ENCODE results near the gene COL18A1.

Gene COL18A1

GRCh38 chr21:45411810-45412206 lies 6.8 kb downstream of the COL18A1 start:
- peak; percentile 22 for DNase-seq (ENCODE audit: low spot score)
- H3K36me3 ChIP-seq (ENCODE audit: low read depth), result no peaks in the 10 kb centered on the region
- no peak overlapping the region for H3K4me3 ChIP-seq (ENCODE audit: severe bottlenecking)
- no peak overlapping the region for H3K27ac ChIP-seq (ENCODE audit: poor library complexity, severe bottlenecking)
- TF ChIP-seq CTCF (IDR thresholded peaks at IDR 0.05; ENCODE audit: poor library complexity, severe bottlenecking), result no peak
- no peaks in the 10 kb centered on the region for H3K9me3 ChIP-seq (ENCODE audit: severe bottlenecking)
- peaks cover 21% of the 10 kb centered on the region for H3K4me1 ChIP-seq (ENCODE audit: insufficient read depth, poor library complexity, severe bottlenecking)
- H3K27me3 ChIP-seq (ENCODE audit: insufficient read depth, poor library complexity, severe bottlenecking), result no peaks in the 10 kb centered on the region
- no peak for ATAC-seq (ENCODE audit: low read depth)

GRCh38 chr21:45412491-45412890 lies 7.5 kb downstream of the COL18A1 start:
- no peak for ATAC-seq (ENCODE audit: low read depth)
- DNase-seq (ENCODE audit: low spot score), result no peak
- peaks cover 21% of the 10 kb centered on the region for H3K4me1 ChIP-seq (ENCODE audit: insufficient read depth, poor library complexity, severe bottlenecking)

GRCh38 chr21:45412909-45413611 lies 8.1 kb downstream of the COL18A1 start:
- H3K36me3 ChIP-seq (ENCODE audit: low read depth), result no peaks in the 10 kb centered on the region
- no peak overlapping the region for H3K27ac ChIP-seq (ENCODE audit: poor library complexity, severe bottlenecking)
- peaks cover 16% of the 10 kb centered on the region for H3K4me1 ChIP-seq (ENCODE audit: insufficient read depth, poor library complexity, severe bottlenecking)
- H3K4me3 ChIP-seq (ENCODE audit: severe bottlenecking), result no peak overlapping the region
- H3K9me3 ChIP-seq (ENCODE audit: severe bottlenecking), result no peaks in the 10 kb centered on the region
- H3K27me3 ChIP-seq (ENCODE audit: insufficient read depth, poor library complexity, severe bottlenecking), result no peaks in the 10 kb centered on the region
- DNase-seq (ENCODE audit: low spot score), result peak; percentile 56
- ATAC-seq (ENCODE audit: low read depth), result no peak
- TF ChIP-seq CTCF (IDR thresholded peaks at IDR 0.05; ENCODE audit: poor library complexity, severe bottlenecking), result no peak

More at GRCh38 chr21:45412491-45412890, 7.5 kb downstream of the COL18A1 start:
- Histone ChIP-seq H3K27ac (ENCODE audit: poor library complexity, severe bottlenecking) (no peak overlapping the region), H3K27me3 (ENCODE audit: insufficient read depth, poor library complexity, severe bottlenecking) (no peaks in the 10 kb centered on the region), H3K4me3 (ENCODE audit: severe bottlenecking) (no peak overlapping the region), H3K36me3 (ENCODE audit: low read depth) (no peaks in the 10 kb centered on the region), H3K9me3 (ENCODE audit: severe bottlenecking) (no peaks in the 10 kb centered on the region)
- no peak for TF ChIP-seq CTCF (IDR thresholded peaks at IDR 0.05; ENCODE audit: poor library complexity, severe bottlenecking)

- DNase-seq (ENCODE audit: low spot score), result peak; percentile 32
- Histone ChIP-seq H3K9me3 (ENCODE audit: severe bottlenecking) (no peaks in the 10 kb centered on the region), H3K27ac (ENCODE audit: poor library complexity, severe bottlenecking) (no peak overlapping the region), H3K4me3 (ENCODE audit: severe bottlenecking) (no peak overlapping the region), H3K4me1 (ENCODE audit: insufficient read depth, poor library complexity, severe bottlenecking) (peaks cover 14% of the 10 kb centered on the region), H3K27me3 (ENCODE audit: insufficient read depth, poor library complexity, severe bottlenecking) (no peaks in the 10 kb centered on the region), H3K36me3 (ENCODE audit: low read depth) (no peaks in the 10 kb centered on the region)
- no peak for ATAC-seq (ENCODE audit: low read depth)
- TF ChIP-seq CTCF (IDR thresholded peaks at IDR 0.05; ENCODE audit: poor library complexity, severe bottlenecking), result no peak
Observed at GRCh38 chr21:45413922-45414321, 9.0 kb downstream of the COL18A1 start.
